A549 (cell line): ENCODE data around the gene CYP1A2. TPM values are rescaled to one million over a fixed set of nuclear protein-coding genes. Genes with fewer than 3 reads are reported as not detected.

Experiments
- ATAC-seq, 2 experiments: fragments of 200-7000 bp in 1 of 2; fragments of >200 bp in 1 of 2; cut with Nextera tagmentation in 1 of 2; cut with Tn5 transposase in 1 of 2; 3 replicates each; pipeline versions ENCODE4 v1.8.0 to v1.9.1; 2018 to 2020; ENCODE audit warnings: mild to moderate bottlenecking in 1 of 2, moderate library complexity in 1 of 2
- CTCF ChIA-PET: fragments of 300-600 bp; sonication (Branson Sonifier 250); formaldehyde crosslinking; extraction: SDS; loops from one replicate; lab custom pipeline; 2021; ENCODE audit warnings: antibody characterized with exemption, inconsistent platforms; lab: Yijun Ruan, JAX
- POLR2A ChIA-PET: fragments of 350-600 bp; formaldehyde crosslinking; extraction: SDS; loops from one replicate; lab custom pipeline; 2021; ENCODE audit warnings: antibody characterized with exemption, inconsistent platforms; lab: Yijun Ruan, JAX
- DNase-seq, 2 experiments: peaks; one replicate each; pipeline versions ENCODE4 v3.0.0 to v3.0.0-alpha.2; 2011 to 2016; ENCODE audit warnings: low read depth in 1 of 2, low spot score in 1 of 2
- FAIRE-seq: peaks from 2 replicates; lab custom pipeline; 2011; peaks lifted over from hg19 to GRCh38; lab: Jason Lieb, UNC
- H3K27ac ChIP-seq, 2 experiments: fragments of >200 bp; sonication (Bioruptor Twin); formaldehyde crosslinking; 3 replicates each; pipeline ENCODE4 v1.5.1; 2016 to 2017
- H3K4me1 ChIP-seq: fragments of >200 bp; sonication (Bioruptor Twin); formaldehyde crosslinking; 3 replicates; pipeline ENCODE4 v1.6.1; 2016
- H3K4me2 ChIP-seq: fragments of >200 bp; sonication (Bioruptor Twin); formaldehyde crosslinking; 3 replicates; pipeline ENCODE4 v1.6.1; 2016
- H3K4me3 ChIP-seq: fragments of >200 bp; sonication (Bioruptor Twin); formaldehyde crosslinking; 3 replicates; pipeline ENCODE4 v1.5.1; 2016
- H3K9me3 ChIP-seq: fragments of >200 bp; sonication (Bioruptor Twin); formaldehyde crosslinking; 3 replicates; pipeline ENCODE4 v1.6.1; 2016
- HEYL ChIP-seq: fragments of 250-450 bp; sonication (Bioruptor Pico); IDR thresholded peaks from 2 replicates; pipeline ENCODE4 v1.8.0; 2021; ENCODE audit warnings: mild to moderate bottlenecking, moderate library complexity
- HOXB5 ChIP-seq: fragments of 250-450 bp; sonication (Bioruptor Pico); IDR thresholded peaks from 2 replicates; pipeline ENCODE4 v1.5.0; 2020; ENCODE audit warnings: mild to moderate bottlenecking, moderate library complexity
- POLR2A ChIP-seq: IDR thresholded peaks from 2 replicates; pipeline ENCODE4 v1.6.1; 2012; ENCODE audit warnings: mild to moderate bottlenecking, low read length
- WGBS: methylation state at CpG from one replicate; pipeline ENCODE4 v1.1.6; 2017; ENCODE audit errors: missing lambda C conversion rate; 5-methylcytosine and 5-hydroxymethylcytosine counted together
- polyA plus RNA-seq, 4 experiments: library from polyadenylated mRNA; depleted of rRNA in 3 of 4; stranded (reverse); fragments of >200 nt; fragmentation: RNase III in 1 of 4; extraction: RNeasy Plus Mini Kit Qiagen cat#74134 plus additional on column Dnase treatment in 1 of 4; gene quantifications; 2 replicates in 3 of 4; 3 replicates in 1 of 4; pipeline ENCODE4 v1.2.3, GENCODE V29; 2011 to 2017
- small RNA-seq, 6 experiments: library from RNA; depleted of rRNA; stranded (forward); fragments of <200 nt; gene quantifications; one replicate each; pipeline ENCODE3, GENCODE V24; 2012
- TF ChIP-seq, protein P1 (sequence below): fragments of 200-600 bp; sonication (generic); IDR thresholded peaks from 2 replicates; pipeline ENCODE4 v1.6.1; 2016; ENCODE audit warnings: antibody characterized with exemption, mild to moderate bottlenecking, moderate library complexity

The CYP1A2 gene
- polyA plus RNA-seq, 2 of the 4 experiments (the other 2 are of a cell fraction): not detected

- no peak for ATAC-seq
These were observed 54.3 kb downstream of the CYP1A2 start for GRCh38 chr15:74802862-74803447.

GRCh38 chr15:74804935-74805334 lies 56.3 kb downstream of the CYP1A2 start:
- H3K9me3 ChIP-seq: no peaks in the 10 kb centered on the region
- POLR2A ChIA-PET: no interaction called here
- CTCF ChIA-PET: interaction anchor here (1.2 to 66.7 kb wide), 3 partner anchors 14 to 165 kb away, joined by 3 to 1908 read pairs (median 1908); partner anchors contain the start of genes CPLX3, CSK, LMAN1L and ULK3
- no peak for DNase-seq
- no peak for FAIRE-seq
- no peak overlapping the region for H3K4me2 ChIP-seq
- no peak for TF ChIP-seq HOXB5 (CRISPR knock-in tag)
- no peak for TF ChIP-seq POLR2A
- no peak for ATAC-seq
- no peak overlapping the region for H3K4me3 ChIP-seq
- WGBS: 93% methylated on average over 6 of the region's 6 CpGs
- peaks cover 2% of the 10 kb centered on the region; the same call in 1 of the 3 replicates for H3K4me1 ChIP-seq
- no peak overlapping the region for H3K27ac ChIP-seq

More at GRCh38 chr15:74802862-74803447, 54.3 kb downstream of the CYP1A2 start:
- WGBS: 94% methylated on average over 31 of the region's 31 CpGs
- POLR2A ChIA-PET: no interaction called here
- Histone ChIP-seq H3K4me2 (no peak overlapping the region), H3K9me3 (no peaks in the 10 kb centered on the region), H3K4me1 (peaks cover 3% of the 10 kb centered on the region; the same call in 1 of the 3 replicates), H3K27ac (no peak overlapping the region), H3K4me3 (no peak overlapping the region)
- no peak for DNase-seq
- no peak for FAIRE-seq
- CTCF ChIA-PET: interaction anchor here (0.6 to 66.7 kb wide), 3 partner anchors 12 to 1722 kb away, joined by 3 to 1908 read pairs (median 1908); partner anchors contain the start of genes CPLX3, CSK, LMAN1L and ULK3
- TF ChIP-seq HEYL (CRISPR knock-in tag): no peak
- TF ChIP-seq, protein P1, sequence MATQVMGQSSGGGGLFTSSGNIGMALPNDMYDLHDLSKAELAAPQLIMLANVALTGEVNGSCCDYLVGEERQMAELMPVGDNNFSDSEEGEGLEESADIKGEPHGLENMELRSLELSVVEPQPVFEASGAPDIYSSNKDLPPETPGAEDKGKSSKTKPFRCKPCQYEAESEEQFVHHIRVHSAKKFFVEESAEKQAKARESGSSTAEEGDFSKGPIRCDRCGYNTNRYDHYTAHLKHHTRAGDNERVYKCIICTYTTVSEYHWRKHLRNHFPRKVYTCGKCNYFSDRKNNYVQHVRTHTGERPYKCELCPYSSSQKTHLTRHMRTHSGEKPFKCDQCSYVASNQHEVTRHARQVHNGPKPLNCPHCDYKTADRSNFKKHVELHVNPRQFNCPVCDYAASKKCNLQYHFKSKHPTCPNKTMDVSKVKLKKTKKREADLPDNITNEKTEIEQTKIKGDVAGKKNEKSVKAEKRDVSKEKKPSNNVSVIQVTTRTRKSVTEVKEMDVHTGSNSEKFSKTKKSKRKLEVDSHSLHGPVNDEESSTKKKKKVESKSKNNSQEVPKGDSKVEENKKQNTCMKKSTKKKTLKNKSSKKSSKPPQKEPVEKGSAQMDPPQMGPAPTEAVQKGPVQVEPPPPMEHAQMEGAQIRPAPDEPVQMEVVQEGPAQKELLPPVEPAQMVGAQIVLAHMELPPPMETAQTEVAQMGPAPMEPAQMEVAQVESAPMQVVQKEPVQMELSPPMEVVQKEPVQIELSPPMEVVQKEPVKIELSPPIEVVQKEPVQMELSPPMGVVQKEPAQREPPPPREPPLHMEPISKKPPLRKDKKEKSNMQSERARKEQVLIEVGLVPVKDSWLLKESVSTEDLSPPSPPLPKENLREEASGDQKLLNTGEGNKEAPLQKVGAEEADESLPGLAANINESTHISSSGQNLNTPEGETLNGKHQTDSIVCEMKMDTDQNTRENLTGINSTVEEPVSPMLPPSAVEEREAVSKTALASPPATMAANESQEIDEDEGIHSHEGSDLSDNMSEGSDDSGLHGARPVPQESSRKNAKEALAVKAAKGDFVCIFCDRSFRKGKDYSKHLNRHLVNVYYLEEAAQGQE: no peak

Small RNAs within 50 kb of the gene (small RNA-seq; reads per million reads assigned to genes)
- 0 reads per million in 6 experiments for gene MIR4513

Other genes starting within 250 kb of the CYP1A2 start
- gene ARID3B, start 207.6 kb upstream of the CYP1A2 start, polyA plus RNA-seq (2011; rRNA removed): 2.3 and 2.5 TPM in 2 replicates
- gene ARID3B, start 207.6 kb upstream of the CYP1A2 start, polyA plus RNA-seq (2017; fragmentation: RNase III; extraction: RNeasy Plus Mini Kit Qiagen cat#74134 plus additional on column Dnase treatment): 2.1 to 2.6 TPM (median 2.3 TPM) in 3 replicates
- 35.7 and 42.5 TPM in 2 replicates for gene CLK3, start 133.0 kb upstream of the CYP1A2 start, polyA plus RNA-seq (2011; rRNA removed)
- gene CLK3, start 133.0 kb upstream of the CYP1A2 start, polyA plus RNA-seq (2017; fragmentation: RNase III; extraction: RNeasy Plus Mini Kit Qiagen cat#74134 plus additional on column Dnase treatment): 39.1 to 48.2 TPM (median 47.0 TPM) in 3 replicates
- gene EDC3, start 52.8 kb upstream of the CYP1A2 start, polyA plus RNA-seq (2011; rRNA removed): 23.2 and 31.2 TPM in 2 replicates
- 17.7 to 24.1 TPM (median 23.4 TPM) in 3 replicates for gene EDC3, start 52.8 kb upstream of the CYP1A2 start, polyA plus RNA-seq (2017; fragmentation: RNase III; extraction: RNeasy Plus Mini Kit Qiagen cat#74134 plus additional on column Dnase treatment)
- gene CYP1A1, start 23.3 kb upstream of the CYP1A2 start, polyA plus RNA-seq (2011; rRNA removed): 0.22 and 0.25 TPM in 2 replicates
- gene CYP1A1, start 23.3 kb upstream of the CYP1A2 start, polyA plus RNA-seq (2017; fragmentation: RNase III; extraction: RNeasy Plus Mini Kit Qiagen cat#74134 plus additional on column Dnase treatment): 0.46 to 0.62 TPM (median 0.50 TPM) in 3 replicates
- 17.8 and 22.2 TPM in 2 replicates for gene CSK, start 33.2 kb downstream of the CYP1A2 start, polyA plus RNA-seq (2011; rRNA removed)
- 56.7 to 63.0 TPM (median 61.6 TPM) in 3 replicates for gene CSK, start 33.2 kb downstream of the CYP1A2 start, polyA plus RNA-seq (2017; fragmentation: RNase III; extraction: RNeasy Plus Mini Kit Qiagen cat#74134 plus additional on column Dnase treatment)
- gene LMAN1L, start 64.0 kb downstream of the CYP1A2 start, polyA plus RNA-seq (2011; rRNA removed): not detected in 2 replicates
- not detected in 3 replicates for gene LMAN1L, start 64.0 kb downstream of the CYP1A2 start, polyA plus RNA-seq (2017; fragmentation: RNase III; extraction: RNeasy Plus Mini Kit Qiagen cat#74134 plus additional on column Dnase treatment)
- 0.05 TPM in 1 of 2 replicates, not detected in the other for gene CPLX3, start 77.8 kb downstream of the CYP1A2 start, polyA plus RNA-seq (2011; rRNA removed)
- not detected in 3 replicates for gene CPLX3, start 77.8 kb downstream of the CYP1A2 start, polyA plus RNA-seq (2017; fragmentation: RNase III; extraction: RNeasy Plus Mini Kit Qiagen cat#74134 plus additional on column Dnase treatment)
- 48.9 and 58.4 TPM in 2 replicates for gene ULK3, start 94.3 kb downstream of the CYP1A2 start, polyA plus RNA-seq (2011; rRNA removed)
- gene ULK3, start 94.3 kb downstream of the CYP1A2 start, polyA plus RNA-seq (2017; fragmentation: RNase III; extraction: RNeasy Plus Mini Kit Qiagen cat#74134 plus additional on column Dnase treatment): 23.0 to 28.1 TPM (median 28.0 TPM) in 3 replicates
- gene SCAMP2, start 124.5 kb downstream of the CYP1A2 start, polyA plus RNA-seq (2011; rRNA removed): 128 TPM in 2 replicates
- 40.4 to 43.3 TPM (median 41.5 TPM) in 3 replicates for gene SCAMP2, start 124.5 kb downstream of the CYP1A2 start, polyA plus RNA-seq (2017; fragmentation: RNase III; extraction: RNeasy Plus Mini Kit Qiagen cat#74134 plus additional on column Dnase treatment)
- gene MPI, start 141.2 kb downstream of the CYP1A2 start, polyA plus RNA-seq (2011; rRNA removed): 53.7 and 74.4 TPM in 2 replicates
- gene MPI, start 141.2 kb downstream of the CYP1A2 start, polyA plus RNA-seq (2017; fragmentation: RNase III; extraction: RNeasy Plus Mini Kit Qiagen cat#74134 plus additional on column Dnase treatment): 32.9 to 39.9 TPM (median 39.4 TPM) in 3 replicates
- 46.2 and 65.3 TPM in 2 replicates for gene FAM219B, start 158.0 kb downstream of the CYP1A2 start, polyA plus RNA-seq (2011; rRNA removed)
- gene FAM219B, start 158.0 kb downstream of the CYP1A2 start, polyA plus RNA-seq (2017; fragmentation: RNase III; extraction: RNeasy Plus Mini Kit Qiagen cat#74134 plus additional on column Dnase treatment): 29.9 to 36.9 TPM (median 31.3 TPM) in 3 replicates
- gene COX5A, start 189.2 kb downstream of the CYP1A2 start, polyA plus RNA-seq (2011; rRNA removed): 328 and 391 TPM in 2 replicates
- 478 to 481 TPM (median 481 TPM) in 3 replicates for gene COX5A, start 189.2 kb downstream of the CYP1A2 start, polyA plus RNA-seq (2017; fragmentation: RNase III; extraction: RNeasy Plus Mini Kit Qiagen cat#74134 plus additional on column Dnase treatment)
- gene RPP25, start 207.9 kb downstream of the CYP1A2 start, polyA plus RNA-seq (2011; rRNA removed): 8.8 and 9.3 TPM in 2 replicates
- gene RPP25, start 207.9 kb downstream of the CYP1A2 start, polyA plus RNA-seq (2017; fragmentation: RNase III; extraction: RNeasy Plus Mini Kit Qiagen cat#74134 plus additional on column Dnase treatment): 12.2 to 13.7 TPM (median 13.0 TPM) in 3 replicates
- 10.5 and 11.8 TPM in 2 replicates for gene SCAMP5, start 246.7 kb downstream of the CYP1A2 start, polyA plus RNA-seq (2011; rRNA removed)
- 13.7 to 16.2 TPM (median 15.0 TPM) in 3 replicates for gene SCAMP5, start 246.7 kb downstream of the CYP1A2 start, polyA plus RNA-seq (2017; fragmentation: RNase III; extraction: RNeasy Plus Mini Kit Qiagen cat#74134 plus additional on column Dnase treatment)